ENCODE results near the gene NR5A1.

NR5A1 gene

DNA sequence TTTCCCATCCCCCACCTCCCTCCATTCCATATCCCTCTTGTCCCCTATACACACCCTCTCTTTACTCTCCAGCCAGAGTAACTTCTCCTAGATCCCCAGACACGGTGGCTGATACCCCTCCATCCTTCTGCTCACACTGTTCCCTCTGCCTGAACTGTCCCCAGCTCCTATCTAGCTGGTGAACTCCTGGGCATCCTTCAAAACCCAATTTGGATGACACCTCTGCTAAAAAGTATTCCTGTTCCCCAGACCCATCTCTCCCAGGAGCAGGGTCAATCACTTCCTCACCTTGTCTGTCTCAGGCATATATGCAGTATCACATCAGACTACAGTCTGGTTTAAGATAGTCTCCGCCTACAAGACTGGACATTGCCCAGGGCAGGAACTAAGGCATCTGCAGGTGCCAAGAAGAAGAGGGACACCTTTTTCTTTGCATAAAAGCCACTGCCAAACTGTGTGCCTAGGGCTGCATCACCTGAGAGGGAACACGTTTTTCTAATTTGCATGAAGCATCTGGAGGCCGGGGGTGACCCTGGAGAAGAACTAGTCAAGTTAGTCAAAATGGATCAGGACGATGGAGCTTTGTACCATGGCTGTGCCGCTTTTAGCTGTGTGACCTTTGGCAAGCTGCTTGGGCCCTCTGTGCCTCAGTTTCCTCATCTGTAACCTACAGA is 27.1 kb downstream of the NR5A1 start:
- DNase-seq: no peak

DNA sequence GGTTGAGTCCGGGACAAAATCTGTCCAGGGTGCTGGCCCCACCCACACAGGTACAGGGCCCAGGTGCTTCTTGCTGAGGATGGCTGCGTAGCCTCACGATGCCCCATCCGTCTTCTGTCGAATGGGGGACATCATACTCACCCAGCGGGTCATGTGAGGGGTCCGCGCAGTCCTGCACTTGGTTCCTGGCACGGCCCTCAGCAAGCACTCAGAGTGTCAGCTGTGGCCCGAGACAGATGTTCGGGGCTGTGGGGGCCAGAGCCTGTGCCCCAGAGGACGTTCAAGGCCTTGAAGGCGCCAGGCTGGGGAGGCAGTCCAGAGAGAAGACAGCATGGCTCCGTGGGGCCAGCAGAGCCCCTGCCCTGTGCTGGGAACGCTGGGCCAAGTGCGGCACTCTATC is 27.8 kb downstream of the NR5A1 start:
- no peak for DNase-seq

DNA sequence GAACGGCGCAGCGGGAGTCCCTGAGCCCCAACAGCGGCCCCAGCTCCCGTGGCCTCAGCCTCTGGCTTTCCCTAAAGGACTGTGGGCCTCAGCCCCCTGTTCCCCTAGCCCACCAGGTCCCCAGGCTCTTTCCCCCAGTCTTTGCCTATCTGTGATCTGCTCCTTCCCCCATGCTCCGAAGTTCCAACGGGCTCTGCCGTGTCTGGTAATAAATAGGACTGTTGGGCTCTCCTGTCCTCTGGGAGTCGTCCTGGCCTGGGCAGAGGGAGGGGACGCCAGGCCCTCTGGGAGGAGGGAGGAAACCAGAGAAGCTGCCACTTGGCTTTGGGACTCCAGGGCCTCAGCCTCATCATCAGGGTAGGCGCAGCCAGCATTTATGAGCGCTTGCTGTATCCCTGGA is 28.8 kb downstream of the NR5A1 start:
- DNase-seq: no peak

DNA sequence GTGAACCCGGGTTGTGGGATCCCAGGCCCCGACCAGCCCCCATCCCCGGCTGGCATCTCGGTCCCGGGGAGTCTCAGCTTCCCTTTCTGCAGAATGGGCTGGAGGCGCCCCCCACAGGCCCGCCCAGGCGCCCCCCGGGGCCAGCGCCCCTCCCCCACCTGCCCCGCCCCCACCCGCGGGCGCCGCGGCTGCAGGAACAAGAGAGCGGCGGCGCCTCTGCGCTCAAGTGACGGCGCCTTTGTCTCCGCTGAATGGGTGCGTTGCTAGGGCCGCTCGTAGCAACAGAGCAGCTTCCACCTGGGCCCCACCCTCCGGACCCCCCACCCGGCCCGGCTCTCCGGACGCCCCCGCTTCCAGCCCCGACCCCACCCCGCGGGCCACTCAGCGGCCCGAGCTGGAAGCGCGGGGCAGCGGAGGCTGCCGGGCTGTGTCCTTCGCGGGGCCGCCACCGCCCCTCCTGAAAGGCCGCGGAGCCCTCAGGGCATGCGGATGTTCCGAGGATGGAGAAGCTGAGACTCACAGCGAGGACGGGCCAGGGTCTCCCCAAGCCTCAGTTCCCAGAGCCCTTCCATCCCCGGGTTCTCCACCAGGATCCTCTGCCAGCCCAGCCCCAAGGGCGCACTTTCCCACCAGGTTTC is 29.4 kb downstream of the NR5A1 start:
- no peak for DNase-seq

DNA sequence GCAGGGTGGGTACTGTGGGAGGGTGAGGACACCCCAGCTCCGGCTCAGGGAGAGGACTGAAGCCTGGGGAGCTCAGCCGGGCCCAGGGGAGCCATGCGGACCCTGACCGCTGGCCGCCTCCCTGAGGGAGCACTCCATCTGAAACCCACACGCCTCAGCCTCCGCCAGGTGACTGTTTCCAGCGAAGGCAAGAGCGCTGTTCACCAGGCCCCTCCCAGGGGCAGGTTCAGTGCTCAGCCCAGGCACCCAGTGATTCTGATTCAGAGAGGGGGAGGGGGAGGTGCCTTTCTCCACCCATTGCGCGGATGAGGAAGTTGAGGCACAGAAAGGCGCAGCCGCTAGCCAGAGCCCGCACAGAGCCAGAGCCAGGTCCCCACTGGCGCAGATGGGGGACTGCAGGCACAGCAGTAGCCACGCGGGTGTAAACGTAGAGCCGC is 30.0 kb downstream of the NR5A1 start:
- DNase-seq: no peak

DNA sequence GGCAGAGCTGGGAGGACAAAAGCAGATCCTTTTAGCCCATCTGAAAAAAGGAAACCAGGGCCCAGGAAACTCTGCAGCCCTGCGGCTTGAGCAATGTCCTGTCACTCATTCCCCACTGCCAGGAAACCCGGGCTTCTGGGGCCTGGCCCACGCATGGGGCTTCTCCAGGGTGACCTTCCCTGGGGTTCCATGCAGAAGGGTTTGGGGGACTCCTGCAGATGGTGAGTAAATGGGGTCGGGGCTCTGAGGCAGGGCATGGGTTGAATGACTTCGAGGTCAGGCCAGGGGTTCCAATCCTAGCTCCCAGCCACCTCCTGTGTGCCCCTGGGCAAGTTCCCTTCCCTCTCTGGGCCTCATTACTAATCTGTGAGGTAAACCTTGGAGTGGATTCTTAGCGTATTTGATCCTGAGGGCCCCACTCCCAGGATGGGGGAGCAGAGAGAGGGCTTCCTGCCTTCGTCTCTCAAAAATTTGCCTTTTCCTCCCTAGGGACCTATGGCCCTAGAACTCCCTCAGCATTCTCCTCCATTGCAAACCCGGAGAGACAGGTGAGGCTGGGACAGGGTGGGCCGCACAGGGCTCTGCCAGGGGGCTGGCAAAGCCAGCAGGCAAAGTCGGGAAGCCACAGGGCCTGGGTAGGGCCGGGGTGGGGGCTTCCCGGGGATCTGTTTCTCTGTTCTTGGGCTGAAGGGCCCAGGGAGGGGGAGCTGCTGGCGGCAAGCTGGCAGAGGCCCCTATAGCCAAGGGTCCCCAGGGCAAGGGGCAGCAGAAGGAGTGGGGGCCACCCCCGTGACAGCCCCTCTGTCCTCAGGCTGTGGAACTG is 31.1 kb downstream of the NR5A1 start:
- no peak for DNase-seq

DNA sequence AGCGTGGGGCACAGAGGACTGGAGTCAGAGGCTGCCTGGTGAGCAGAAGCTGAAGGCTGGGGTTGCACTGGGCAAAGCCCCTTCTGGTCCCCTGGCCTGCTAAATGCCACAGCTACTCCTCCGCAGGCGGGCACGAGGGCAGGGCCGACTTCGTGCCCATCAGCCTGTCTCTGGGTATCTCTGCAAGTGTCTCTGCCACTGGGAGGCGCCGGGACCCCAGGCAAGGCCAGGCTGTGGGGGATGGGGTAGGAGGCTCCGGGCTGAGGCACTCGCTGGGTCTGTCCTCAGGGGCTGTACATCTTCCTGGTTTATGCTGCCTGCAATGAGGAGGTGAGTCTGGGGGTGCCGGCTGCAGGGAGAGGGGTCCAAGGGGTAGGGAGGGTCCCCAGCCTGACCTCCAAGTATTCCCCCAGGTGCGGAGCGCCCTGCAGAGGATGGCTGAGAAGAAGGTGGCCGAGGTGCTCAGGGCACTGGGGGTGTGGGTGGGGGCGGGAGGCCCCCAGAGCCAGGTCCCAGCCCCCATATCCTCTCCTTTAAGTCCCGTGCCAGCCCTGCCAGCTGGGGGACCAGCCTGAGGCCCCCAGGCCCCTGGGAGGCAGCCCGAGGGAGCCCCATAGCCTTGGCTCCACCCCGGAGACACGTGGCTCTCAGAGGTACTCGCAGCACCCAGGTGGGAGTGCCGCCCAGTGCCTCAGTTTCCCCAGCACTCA is 31.9 kb downstream of the NR5A1 start:
- no peak for DNase-seq

DNA sequence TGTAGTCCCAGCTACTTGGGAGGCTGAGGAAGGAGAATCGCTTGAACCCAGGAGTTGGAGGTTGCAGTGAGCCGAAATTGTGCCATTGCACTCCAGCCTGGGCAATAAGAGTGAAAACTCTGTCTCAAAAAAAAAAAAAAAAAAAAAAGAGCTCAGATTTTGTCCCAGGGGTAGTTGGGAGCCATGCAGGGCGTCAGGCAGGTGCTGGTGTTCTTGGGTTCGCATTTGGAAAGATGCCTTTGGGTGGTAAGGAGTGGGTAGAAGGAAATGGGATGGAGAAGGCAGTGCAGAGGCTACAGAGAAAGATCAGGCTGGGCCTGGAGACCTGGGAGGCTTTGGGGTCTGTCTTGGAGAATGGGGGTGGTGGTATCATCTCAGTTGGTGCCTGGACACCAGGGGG is 33.0 kb downstream of the NR5A1 start:
- DNase-seq: no peak

DNA sequence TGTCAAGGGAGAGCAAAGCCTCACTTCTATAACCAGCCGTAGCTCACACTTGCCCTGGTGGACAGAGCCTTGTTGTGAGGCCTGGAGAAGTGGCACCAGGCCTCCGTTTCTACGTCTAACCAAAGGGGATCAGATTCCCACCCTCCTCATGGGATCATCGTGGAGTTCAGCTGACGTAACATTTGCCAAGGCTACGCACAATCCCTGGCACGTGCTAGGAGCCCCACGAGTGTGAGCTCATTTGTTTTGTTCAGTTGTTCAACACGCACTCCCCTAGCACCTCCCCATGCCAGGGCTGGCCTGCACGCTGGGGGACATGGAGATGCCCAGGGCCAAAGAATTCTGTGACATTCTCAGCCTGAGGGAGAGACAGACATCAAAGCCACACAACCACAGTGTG is 33.9 kb downstream of the NR5A1 start:
- no peak for DNase-seq

DNA sequence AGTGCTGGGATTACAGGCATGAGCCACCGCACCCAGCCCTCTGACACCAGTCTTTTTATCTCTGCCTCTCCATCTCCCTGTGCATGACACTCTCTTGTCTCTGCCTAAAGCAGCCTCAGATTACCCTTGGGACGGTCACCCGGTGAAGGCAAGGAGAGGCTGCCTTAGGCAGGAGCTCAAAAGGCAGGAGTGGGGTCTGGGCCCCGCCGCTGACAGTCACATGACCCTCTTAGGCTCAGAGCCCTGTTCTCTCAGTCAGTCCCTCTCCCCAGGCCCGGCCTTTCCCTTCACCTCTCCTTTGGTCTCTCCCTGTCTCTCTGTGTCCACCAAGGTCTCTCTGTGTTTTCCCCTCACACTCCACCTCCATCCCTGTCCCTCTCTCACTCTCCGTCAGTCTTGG is 34.4 kb downstream of the NR5A1 start:
- no peak for DNase-seq

DNA sequence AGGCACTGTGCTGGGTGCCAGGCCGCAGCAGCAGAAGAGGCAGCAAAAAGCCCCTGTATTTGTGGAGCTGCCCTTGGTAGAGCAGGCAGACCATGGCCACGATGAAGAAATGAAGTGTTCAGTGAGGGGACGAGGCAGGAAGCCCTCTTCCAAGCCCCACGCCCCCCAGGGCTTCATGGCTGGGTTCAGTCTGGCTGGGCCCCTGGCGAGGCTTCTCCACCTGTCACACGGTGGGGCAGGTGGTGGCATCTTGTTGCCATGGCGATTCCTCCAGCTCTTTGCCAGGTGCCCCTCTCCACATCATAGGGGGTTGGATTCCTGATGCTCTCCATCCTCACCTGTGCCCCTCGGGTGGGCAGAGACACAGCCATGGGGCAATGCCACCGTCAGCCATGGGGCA is 35.4 kb downstream of the NR5A1 start:
- no peak for DNase-seq

DNA sequence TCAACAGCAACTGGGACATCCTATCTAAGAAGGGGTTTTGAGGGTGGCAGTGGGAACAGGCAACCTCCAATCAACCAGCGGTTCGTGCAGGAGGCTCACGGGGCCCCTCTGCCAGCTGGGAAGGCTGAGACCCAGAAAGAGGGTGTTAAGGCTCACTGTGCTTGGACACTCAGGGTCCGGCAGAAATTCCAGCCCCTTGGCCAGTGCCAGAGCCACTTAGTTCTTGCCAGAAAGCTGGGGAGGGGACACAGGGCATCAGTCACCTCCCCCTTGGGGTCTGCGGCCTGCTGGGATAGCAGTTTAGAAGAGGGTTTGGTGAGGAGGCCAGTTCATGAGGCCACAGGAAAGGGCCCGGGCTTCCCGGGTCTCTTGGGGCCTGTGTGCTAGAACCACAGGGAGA is 36.5 kb downstream of the NR5A1 start:
- no peak for DNase-seq

DNA sequence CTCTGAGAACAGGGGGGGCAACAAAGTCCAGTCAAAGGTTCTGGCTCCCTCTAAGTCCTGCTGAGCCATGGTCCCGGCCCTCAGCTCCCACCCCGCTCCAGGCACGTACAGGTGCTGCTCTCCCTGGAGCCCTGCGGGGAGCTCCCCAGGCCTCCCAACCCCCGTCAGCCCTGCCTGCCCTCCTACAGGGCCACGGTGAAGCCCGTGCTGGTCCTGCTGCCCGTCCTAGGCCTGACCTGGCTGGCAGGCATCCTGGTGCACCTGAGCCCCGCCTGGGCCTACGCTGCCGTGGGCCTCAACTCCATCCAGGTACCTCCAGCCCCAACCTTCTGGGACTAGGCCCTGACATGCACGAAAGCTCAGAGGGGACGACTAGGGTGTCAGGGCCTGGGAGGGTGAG is 36.9 kb downstream of the NR5A1 start:
- DNase-seq: no peak

DNA sequence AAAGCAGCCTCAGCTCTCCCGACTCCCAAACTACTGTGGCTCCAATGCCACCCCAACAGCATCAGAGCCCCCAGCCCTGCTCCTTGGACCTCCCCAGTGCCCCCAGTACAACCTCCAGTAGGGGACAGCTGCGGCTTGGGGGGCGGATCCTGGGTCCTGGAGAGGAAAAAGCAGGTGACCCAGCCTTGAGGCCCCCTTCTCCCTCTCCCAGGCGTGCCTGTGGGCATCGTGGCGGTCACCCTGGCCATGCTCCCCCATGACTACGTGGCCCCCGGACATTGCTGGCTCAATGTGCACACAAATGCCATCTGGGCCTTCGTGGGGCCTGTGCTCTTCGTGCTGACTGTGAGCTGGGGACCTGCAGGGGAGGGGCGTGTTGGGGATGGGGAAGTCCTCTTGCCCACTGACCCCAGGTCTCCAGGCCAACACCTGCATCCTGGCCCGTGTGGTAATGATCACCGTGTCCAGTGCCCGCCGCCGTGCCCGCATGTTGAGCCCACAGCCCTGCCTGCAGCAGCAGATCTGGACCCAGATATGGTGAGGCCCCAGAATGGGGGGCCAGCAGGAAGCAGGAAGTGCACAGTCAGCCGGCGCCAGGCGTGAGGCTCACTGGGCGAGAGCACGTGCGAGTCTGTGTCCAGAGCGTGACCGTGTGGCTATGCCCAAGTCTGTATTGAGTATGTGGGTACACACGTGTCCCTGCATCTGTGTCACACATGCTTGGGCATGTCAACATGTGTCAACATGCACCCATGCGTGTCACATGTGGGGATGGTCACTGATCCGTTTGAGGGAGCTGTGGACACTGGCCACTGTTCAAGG is 38.0 kb downstream of the NR5A1 start:
- DNase-seq: no peak

DNA sequence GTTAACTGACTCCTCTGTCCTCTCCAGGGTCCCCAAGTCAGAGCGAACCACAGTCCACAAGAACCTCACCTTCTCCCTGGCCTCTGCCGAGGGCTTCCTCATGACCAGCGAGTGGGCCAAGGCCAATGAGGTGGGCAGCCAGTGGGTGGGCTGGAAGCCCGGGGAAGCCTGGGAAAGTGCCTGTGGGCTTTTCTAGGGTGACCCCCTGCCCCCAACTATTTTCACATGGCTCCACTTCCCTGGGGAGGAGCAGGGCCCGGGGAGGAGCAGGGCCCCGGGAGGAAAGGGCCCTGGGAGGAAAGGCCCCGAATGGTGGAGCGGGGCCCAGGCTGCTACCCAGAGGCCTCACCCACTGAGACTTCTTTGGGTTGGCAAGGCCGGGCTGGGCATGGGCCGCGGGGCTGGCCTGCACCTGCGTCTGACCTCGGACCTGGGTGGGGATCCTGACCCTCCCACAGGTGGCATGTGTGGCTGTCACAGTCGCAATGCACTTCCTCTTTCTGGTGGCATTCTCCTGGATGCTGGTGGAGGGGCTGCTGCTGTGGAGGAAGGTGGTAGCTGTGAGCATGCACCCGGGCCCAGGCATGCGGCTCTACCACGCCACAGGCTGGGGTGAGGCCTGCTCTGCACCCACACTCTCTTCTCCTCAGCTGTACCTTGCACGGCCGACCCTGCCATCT is 39.0 kb downstream of the NR5A1 start:
- no peak for DNase-seq

DNA sequence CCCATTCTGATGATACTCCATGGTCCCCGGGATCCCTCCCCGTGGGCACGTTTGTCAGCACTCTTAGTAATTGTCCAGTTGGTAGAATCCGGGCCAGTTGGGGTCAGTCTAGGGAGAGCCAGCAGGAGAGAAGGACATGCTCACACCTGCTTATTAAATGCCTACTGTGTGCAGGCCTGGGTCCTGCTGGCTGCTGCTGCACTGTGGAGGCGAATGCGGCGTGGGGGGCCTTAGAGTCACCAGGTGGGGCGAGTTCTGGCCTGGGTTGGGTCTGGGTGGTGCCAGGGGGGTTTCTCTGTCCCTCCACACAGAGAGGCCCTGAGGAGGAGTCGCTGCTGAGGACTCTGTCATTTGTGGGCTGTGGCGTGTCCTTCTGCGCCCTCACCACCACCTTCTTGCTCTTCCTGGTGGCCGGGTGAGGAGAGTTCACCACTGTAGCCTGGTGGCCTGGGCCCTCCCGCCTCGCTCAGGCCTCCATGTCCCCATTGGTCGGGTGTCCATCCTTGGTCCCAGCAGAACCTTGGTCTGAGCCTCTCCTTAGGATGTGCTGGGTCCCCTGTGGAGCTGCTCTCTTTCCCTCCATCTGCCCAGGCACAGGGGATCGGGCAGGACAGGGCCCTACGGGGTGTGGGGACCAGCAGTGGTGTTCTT is 39.7 kb downstream of the NR5A1 start:
- no peak for DNase-seq

DNA sequence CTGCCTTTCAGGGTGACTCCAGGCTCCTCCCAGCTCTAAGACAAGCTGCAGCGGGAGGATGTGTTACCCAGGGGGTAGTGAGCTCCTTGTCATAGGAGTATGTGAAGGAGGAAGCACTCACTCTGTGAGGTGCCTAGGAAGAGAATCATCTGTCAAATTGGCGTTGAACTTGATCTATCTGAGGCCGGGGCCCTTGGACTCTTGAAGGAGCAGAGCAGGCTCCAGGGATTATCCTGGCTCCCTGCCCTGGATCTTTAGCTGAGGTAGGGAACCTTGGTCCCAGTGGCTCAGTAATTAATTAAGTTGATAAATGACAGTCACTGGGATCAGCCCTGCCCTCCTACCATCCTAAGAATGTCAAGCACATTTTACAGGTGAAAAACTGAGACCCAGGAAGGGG is 41.5 kb downstream of the NR5A1 start:
- no peak for DNase-seq

DNA sequence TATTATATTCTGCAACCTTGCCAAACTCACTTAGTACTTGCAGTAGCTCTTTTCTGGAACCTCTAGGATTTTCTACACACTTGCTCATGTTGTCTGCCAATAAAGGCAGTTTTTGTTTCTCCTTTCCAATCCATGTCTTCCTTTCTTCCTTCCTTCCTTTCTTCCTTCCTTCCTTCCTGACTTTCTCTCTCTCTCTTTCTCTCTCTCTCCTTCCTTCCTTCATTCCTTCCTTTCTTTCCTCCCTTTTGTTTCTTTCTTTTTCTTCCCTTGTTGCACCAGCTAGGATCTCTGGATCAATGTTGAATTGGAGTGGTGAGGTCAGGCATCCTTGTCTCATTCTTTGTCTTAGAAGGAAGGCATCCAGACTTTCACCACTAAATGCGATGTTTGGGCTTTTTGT is 44.5 kb downstream of the NR5A1 start:
- DNase-seq: no peak

DNA sequence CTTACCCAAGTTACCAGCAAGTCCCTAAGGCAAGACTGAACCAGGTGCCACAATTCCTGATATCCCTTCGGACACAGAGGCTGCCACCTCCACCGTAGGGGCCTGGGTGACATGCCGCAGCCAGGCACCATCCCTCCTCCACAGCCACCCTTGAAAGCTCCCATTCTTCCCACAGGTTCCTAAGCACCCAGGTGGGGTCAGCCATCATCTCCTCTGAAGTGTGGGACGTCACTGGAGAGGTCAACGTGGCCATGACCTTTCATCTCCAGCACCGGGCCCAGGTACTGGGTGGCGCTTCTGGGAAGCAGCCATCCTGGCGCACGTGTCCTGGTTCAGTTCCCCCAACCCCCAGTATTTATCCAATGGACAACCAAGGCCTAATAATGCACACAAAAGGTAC is 48.8 kb downstream of the NR5A1 start:
- DNase-seq: no peak

DNA sequence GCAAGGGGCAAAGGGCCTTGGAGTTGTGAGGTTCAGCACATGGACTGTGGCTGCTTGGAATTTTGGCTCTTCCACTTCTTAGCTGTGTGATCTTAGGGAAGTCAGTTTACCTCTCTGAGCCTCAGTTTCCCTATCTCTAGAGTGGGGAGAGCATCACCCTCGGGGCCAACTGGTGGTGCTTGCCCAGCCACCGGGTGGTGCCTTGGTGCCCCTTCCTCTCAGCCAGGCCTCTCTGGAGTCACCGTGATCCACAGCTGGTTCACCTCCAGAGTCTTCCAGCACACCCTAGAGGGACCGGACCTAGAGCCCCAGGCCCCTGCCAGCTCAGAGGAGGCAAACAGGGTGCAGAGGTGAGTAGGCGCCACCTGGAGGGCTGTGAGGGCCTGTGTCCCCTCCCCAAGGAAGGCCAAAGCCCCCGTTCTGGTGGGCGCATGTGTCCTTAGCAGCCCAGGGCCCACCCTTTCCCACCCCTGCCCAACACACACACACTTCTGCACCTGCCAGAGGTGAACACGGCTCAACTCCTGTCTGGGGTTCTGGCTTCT is 49.2 kb downstream of the NR5A1 start:
- DNase-seq: no peak
